ENCODE data around the gene ANKRD13D.

- TF ChIP-seq JUN (IDR thresholded peaks at IDR 0.05; ENCODE audit: low read depth, low read length), result no peak
- no peak for TF ChIP-seq SRF (IDR thresholded peaks at IDR 0.05; ENCODE audit: low read depth, low read length)
Observed at GRCh38 chr11:67320011-67320410, 30.9 kb downstream of the ANKRD13D start.
